ENCODE measurements around the gene FABP1.

The FABP1 gene

GRCh38 chr2:88168386-88168785, 40.5 kb upstream of the FABP1 start:
- no peak overlapping the region for H3K4me3 ChIP-seq (replicated peaks; ENCODE audit: low read depth, low read length)
- no peak for DNase-seq (ENCODE audit: low read depth)
- no peak for TF ChIP-seq CTCF (IDR thresholded peaks at IDR 0.05; ENCODE audit: low read length, missing control alignments)

DNA sequence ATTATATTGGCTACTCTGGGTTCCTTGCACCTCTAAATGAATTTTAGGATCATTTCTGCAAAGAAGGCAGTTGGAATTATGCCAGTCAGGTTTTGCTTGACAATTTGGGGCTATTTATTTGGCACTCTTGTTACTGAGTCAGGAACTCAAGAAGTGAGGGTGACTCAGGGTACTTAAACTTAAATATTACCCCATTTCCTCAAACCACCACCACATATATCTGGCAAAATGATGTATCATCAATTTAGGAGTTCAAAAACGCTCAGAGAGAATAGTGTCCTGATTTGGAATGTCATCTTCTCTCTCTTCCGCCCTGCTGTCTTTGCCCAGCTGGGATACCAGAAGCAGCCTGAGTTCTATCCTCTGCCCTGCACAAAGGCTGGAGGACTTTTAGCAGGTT, 39.9 kb upstream of the FABP1 start:
- TF ChIP-seq CTCF (IDR thresholded peaks at IDR 0.05; ENCODE audit: low read length, missing control alignments), result no peak
- DNase-seq (ENCODE audit: low read depth), result no peak
- no peak overlapping the region for H3K4me3 ChIP-seq (replicated peaks; ENCODE audit: low read depth, low read length)

DNA sequence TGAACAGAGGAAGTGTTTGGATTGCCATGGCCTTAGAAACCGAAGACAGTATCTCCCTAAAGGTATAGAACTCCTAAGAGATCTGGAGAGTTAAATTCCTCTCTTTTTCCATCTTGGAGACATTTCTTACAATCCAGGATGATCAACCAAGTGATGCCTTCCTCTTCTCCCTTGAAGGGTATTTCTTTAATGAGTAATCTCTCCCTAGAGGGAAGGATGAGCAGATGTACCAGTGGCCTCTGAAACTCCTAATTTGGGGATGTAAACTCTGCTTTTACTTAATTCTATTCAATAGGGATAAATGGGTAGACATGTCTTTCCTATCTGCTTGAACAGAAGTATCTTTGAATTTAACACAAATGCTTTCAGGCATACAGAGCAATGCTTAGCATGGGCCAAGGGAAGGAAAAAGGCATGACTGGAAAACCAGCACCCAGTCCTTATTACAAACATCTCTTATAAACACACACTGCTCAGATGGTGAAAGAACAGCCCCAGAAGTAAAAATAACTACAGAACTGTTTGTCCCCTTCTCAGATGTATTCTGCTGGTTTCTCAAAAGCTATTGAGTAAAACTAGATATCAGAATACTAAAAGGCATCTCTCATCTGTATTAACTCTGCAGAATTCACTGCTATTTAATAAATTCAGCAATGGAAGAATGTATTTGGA, 37.6 kb upstream of the FABP1 start:
- DNase-seq (ENCODE audit: low read depth), result no peak
- no peak overlapping the region for H3K4me3 ChIP-seq (replicated peaks; ENCODE audit: low read depth, low read length)
- no peak for TF ChIP-seq CTCF (IDR thresholded peaks at IDR 0.05; ENCODE audit: low read length, missing control alignments)

GRCh38 chr2:88161446-88162244, 33.8 kb upstream of the FABP1 start:
- no peak overlapping the region for H3K4me3 ChIP-seq (replicated peaks; ENCODE audit: low read depth, low read length)
- DNase-seq (ENCODE audit: low read depth), result no peak
- TF ChIP-seq CTCF (IDR thresholded peaks at IDR 0.05; ENCODE audit: low read length, missing control alignments), result no peak

GRCh38 chr2:88160517-88160916, 32.7 kb upstream of the FABP1 start:
- no peak for DNase-seq (ENCODE audit: low read depth)
- TF ChIP-seq CTCF (IDR thresholded peaks at IDR 0.05; ENCODE audit: low read length, missing control alignments), result no peak
- no peak overlapping the region for H3K4me3 ChIP-seq (replicated peaks; ENCODE audit: low read depth, low read length)

DNA sequence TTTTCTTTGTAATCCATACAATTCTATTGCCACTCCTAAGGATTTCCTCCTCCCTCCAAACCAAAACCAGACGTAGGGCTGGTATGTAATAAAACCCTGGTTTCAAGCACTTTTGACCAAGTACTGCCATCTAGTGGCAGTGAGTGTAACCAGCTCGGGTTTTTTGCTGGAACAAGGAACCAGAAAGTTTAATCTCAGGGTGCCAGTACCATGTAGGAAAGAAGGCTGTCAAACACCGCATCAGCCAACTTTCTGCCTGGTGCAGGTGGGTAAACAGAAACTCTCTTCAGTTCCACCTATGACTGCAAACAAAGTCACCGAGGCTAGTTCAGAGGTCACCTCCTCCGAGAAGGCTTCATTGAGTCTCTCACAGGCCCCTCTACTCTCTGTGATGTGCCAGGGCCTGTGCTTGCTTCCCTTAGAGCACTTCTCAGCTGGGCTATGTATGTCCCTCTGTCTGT, 32.1 kb upstream of the FABP1 start:
- peak; percentile 79 for DNase-seq (ENCODE audit: low read depth)
- peak; percentile 95 for TF ChIP-seq CTCF (IDR thresholded peaks at IDR 0.05; ENCODE audit: low read length, missing control alignments)
- H3K4me3 ChIP-seq (replicated peaks; ENCODE audit: low read depth, low read length), result no peak overlapping the region

Measured in fibroblast of pulmonary artery (primary cell).